B cell (primary cell): ENCODE results near the gene ADAMTS12.

Source experiments
- CTCF ChIP-seq: fragments of 200-600 bp; IDR thresholded peaks from one replicate; pipeline ENCODE4 v1.8.0; 2022; ENCODE audit warnings: antibody characterized with exemption, mild to moderate bottlenecking
- EZH2 ChIP-seq: IDR thresholded peaks from 2 replicates; pipeline ENCODE4 v1.6.1; 2012; ENCODE audit warnings: borderline replicate concordance, low read depth, mild to moderate bottlenecking, moderate library complexity, low read length; ENCODE audit not compliant: insufficient read depth, poor library complexity, severe bottlenecking

DNA sequence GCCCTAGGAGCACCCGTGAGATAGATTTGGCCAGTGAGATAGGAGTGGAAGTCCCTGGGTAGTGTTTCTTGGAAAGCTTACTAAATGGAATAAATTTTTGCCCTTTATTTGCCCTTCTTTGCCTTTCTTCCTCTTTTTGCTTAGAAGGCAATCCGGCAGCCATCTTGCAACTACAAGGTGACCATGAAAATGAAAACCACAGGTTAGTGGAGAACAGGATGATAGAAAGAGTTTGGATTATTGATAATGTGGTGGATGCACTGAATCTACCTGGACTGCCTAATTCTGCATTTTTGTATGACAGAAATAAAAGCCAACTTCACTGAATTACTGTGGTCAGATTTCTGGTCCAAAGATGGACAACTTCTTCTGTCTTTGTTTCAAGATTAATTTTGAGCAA, 417.8 kb downstream of the ADAMTS12 start:
- TF ChIP-seq CTCF = no peak
- no peak for TF ChIP-seq EZH2
